Vagina (tissue), 2 donors: Measurements from ENCODE around the gene CAMK1G.

ENCODE experiments used
- POLR2A ChIP-seq, 2 donors: fragments of 450-650 bp; IDR thresholded peaks; one replicate each; pipeline ENCODE4 v1.6.1; 2017; ENCODE audit warnings: antibody characterized with exemption in 2 of 2, mild to moderate bottlenecking in 2 of 2, moderate library complexity in 2 of 2
- TF ChIP-seq, protein P1 (sequence below), 3 experiments: fragments of 450-650 bp in 2 of 3; fragments of 200-600 bp in 1 of 3; sonication (generic) in 1 of 3; IDR thresholded peaks; one replicate each; pipeline ENCODE4 v1.5.1; 2017 to 2019; ENCODE audit warnings: antibody characterized with exemption in 3 of 3, mild to moderate bottlenecking in 2 of 3, moderate library complexity in 2 of 3

GRCh38 chr1:209570743-209571142 is 12.8 kb upstream of the CAMK1G start:
- TF ChIP-seq, protein P1, sequence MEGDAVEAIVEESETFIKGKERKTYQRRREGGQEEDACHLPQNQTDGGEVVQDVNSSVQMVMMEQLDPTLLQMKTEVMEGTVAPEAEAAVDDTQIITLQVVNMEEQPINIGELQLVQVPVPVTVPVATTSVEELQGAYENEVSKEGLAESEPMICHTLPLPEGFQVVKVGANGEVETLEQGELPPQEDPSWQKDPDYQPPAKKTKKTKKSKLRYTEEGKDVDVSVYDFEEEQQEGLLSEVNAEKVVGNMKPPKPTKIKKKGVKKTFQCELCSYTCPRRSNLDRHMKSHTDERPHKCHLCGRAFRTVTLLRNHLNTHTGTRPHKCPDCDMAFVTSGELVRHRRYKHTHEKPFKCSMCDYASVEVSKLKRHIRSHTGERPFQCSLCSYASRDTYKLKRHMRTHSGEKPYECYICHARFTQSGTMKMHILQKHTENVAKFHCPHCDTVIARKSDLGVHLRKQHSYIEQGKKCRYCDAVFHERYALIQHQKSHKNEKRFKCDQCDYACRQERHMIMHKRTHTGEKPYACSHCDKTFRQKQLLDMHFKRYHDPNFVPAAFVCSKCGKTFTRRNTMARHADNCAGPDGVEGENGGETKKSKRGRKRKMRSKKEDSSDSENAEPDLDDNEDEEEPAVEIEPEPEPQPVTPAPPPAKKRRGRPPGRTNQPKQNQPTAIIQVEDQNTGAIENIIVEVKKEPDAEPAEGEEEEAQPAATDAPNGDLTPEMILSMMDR (IDR thresholded peaks at IDR 0.05): no peak
- no peak for TF ChIP-seq POLR2A (IDR thresholded peaks at IDR 0.05)
